GM19397 (cell line): Measurements from ENCODE around the gene TNNT2.

Experiments
- ATAC-seq: cut with Tn5 transposase; IDR thresholded peaks from one replicate; pipeline ENCODE4 v1.9.1; 2021; ENCODE audit warnings: mild to moderate bottlenecking, moderate library complexity; ENCODE audit not compliant: unreplicated experiment

The TNNT2 gene

GRCh38 chr1:201379733-201380242, 2.3 kb upstream of the TNNT2 start:
- no peak for ATAC-seq

- ATAC-seq: no peak
Measured at GRCh38 chr1:201378804-201379203, 1.3 kb upstream of the TNNT2 start.

- no peak for ATAC-seq
Measured at GRCh38 chr1:201376464-201377374, 761 bp downstream of the TNNT2 start.

DNA sequence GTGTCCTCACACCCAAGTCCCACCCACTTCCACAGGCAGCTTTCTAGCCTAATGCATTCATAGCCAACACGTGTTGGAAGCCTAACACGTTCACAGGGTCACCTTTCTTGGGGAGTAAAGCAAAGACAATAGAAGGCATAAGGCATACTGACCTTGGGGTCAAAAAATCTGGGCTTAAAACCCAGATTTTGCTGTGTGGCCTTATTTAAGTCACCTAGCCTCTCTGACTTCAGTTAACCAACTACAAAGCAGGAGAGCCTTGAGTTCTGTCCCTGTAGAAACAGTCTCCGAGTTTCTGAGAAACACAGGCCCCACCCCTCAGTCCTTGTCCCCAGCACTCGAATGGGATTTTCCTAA, 1.4 kb downstream of the TNNT2 start:
- no peak for ATAC-seq

GRCh38 chr1:201375169-201375568, 2.3 kb downstream of the TNNT2 start:
- no peak for ATAC-seq

DNA sequence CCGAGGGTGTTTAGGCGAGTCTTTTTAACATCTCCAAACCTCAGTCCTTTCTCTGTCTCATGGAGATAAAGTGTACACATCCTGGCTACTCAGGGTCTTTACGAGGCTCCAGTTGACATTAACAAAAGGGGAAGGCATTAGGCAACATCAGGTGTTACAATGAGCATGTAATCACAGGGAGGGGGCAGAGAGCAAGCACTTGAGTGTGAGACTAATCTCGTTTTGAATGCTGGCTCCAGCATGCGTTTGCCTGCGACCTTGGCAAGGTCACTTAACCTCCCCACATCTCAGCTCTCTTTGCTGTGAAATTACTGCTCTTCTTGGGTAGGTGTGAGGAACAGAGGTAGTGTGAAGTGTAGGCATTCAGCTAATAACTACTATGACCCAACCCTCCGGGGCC, 3.1 kb downstream of the TNNT2 start:
- no peak for ATAC-seq

DNA sequence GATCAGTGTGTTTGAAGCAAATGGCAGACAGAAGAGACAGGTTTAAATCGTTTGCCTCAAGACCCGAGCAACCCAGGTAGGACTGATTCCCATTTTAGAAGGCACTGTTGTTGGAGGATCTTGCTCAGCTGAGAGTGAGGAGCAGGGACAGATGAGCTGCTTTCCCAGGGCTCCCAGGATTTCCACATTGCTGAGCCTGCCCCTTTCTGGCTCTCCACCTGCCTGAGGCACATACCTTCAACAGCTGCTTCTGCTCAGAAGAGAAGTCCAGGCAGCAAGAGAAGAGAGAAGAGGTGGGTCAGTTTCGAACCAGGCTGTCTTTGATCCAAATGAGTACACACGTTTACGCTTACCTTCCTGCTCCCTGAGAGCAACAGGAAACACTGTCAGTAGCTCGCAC, 5.7 kb downstream of the TNNT2 start:
- no peak for ATAC-seq

DNA sequence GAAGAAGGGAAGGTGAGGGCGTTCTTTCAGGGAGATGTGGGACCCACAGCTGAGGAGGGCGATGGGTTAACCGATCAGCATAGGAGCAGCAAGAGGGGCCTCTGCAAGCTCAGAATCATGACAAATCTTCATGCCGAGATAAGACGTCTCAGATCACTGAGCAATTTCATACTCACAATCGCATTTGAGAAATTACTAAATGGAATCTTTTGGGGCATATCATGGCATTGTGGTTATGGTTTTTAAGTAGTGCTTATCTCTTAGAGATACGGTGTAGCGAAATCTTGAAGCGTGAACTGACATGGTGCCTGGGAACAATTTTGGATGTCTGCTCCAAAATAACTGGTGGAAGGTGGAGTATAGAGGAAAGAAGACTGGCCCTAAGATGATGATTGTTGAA, 6.2 kb downstream of the TNNT2 start:
- ATAC-seq: no peak

- ATAC-seq: no peak
Measured at GRCh38 chr1:201370500-201370899, 7.0 kb downstream of the TNNT2 start.

GRCh38 chr1:201369209-201369608, 8.3 kb downstream of the TNNT2 start:
- ATAC-seq: no peak

GRCh38 chr1:201366696-201367095, 10.8 kb downstream of the TNNT2 start:
- ATAC-seq: no peak

DNA sequence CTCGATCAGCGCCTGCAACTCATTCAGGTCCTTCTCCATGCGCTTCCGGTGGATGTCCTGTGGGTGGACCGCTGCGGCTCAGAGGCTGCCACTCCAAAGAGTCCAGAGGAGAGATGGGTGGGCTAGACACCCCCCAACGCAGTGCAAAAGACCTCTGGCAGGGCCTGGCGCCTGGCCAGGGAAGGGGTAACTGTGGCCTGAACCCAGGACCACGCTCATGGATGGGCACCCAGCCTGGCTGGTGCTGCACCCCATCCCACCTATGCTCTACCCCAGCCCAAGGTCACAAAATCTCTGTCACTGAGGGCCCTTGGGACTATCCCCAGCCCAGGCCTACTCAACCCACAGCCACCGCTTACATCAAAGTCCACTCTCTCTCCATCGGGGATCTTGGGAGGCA, 12.2 kb downstream of the TNNT2 start:
- ATAC-seq: no peak

- ATAC-seq: no peak
Measured at GRCh38 chr1:201364808-201365105, 12.7 kb downstream of the TNNT2 start.

GRCh38 chr1:201363467-201363866, 14.0 kb downstream of the TNNT2 start:
- no peak for ATAC-seq

DNA sequence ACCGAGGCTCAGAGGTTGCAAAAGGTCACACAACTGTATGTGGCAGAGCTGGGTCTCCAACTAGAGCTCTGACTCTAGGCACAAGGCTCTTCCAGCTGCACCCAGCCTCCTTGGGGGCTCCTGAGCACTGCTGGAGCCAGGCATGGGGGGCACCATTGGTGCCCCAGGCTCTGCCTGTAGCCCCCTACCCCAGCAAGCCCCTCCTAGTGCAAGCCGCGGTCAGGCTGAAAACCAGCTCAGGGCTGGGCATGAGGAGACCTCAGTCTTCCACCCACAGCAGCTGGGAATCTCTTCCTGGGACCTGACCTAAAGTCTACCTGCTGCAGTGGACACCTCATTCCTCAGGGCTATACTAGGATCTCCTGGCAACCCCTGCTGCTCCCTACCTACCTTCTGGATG, 14.6 kb downstream of the TNNT2 start:
- no peak for ATAC-seq

- ATAC-seq: no peak
Measured at GRCh38 chr1:201361652-201362504, 15.6 kb downstream of the TNNT2 start.

DNA sequence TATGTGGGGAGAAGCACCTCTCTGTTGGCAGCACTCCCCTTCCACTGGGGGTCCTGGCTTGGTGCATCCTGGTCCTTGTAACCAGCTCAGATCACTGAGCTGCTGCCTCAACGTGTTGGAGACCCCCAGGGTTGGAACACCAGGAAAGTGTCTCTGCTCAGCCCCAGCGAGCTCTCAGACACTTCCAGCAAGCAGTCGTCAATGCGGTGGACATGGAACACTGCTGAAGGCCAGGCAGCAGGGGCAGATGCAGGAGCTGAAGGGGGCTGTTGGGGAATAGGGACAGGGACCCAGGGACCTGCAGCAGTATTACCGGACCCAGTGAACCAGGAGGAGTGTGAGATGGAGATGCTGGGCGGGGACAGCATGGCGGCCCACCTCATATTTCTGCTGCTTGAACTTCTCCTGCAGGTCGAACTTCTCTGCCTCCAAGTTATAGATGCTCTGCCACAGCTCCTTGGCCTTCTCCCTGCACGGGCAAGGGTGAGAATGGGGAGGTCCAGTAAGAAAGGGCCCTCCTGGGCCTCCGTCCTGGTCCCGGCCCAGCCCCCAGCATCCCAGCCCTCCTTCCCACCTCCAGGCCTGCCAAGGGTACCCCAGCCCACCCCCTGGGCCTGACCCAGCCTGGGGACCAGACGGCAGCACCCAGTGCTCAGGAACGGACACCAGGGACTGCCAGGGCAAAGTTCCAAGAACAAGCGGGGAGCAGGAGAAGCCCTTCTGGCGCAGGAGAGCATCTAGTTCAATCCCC, 16.4 kb downstream of the TNNT2 start:
- no peak for ATAC-seq

DNA sequence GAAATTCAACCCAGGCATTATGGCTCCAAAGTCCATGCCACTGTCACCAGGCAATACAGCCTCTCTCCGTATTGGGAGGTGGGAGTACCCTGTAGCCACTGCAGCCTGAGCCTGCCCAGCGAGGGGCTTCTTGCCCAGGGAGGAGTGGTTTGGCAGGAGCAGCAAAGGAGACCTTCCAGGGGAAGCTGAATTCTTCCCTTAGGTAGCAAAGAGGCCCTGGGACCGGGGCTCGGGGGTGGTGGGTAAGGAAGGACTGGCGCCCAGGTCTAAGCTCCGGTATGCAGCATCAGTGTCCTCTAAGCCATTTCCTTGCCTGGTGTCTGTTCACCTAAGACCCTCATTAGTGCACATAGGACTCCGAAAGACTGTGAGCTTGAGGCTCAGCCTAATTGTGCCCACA, 17.0 kb downstream of the TNNT2 start:
- no peak for ATAC-seq

DNA sequence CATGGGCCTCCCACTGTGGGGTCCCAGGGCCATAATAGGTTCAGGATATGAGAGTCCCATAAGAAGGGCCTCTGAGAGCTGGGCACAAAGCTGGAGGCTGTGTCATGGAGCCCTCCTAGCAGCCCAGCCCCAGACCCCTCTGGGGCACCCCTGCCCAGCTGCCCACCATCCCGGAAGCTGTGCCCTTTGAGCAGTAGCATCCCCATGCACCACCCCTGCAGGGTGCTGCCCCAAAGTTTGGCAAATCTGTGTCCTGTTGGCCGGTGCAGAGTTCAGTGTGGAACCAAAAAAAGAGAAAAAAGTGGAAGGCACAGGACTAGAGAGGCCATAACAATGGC, 17.6 kb downstream of the TNNT2 start:
- no peak for ATAC-seq

DNA sequence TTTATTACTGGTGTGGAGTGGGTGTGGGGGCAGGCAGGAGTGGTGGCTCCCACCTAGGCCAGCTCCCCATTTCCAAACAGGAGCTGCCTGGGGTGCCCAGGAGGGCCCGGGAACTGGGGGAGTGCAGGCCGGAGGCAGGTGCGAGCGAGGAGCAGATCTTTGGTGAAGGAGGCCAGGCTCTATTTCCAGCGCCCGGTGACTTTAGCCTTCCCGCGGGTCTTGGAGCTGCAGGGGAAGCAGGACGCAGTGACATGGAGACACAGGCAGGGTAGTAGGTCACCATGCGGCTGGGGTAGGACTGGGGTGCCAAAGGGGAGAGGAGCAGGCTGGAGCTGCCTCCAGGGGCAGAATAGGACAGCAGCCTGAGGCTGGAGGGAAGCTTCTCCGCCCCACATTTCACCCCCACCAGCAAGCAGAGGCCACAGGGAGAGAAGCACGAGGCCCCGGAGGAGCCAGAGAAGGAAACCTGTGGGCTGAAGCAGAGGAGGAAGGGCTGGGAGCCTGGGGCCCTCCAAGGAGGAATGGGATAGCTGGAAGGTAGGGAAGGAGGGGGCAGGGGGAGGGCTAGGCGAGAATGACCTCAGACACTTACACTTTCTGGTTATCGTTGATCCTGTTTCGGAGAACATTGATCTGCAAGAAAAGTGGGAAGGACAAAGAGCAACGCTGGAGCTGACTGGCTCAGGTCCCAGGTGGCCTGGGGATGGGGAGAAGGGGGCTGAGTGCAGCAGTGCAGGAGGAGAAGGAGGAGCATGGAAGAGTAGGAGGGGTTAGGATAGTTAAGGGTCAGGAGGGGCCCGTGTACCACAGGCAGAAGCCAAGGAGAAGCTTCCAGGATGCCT, 18.2 kb downstream of the TNNT2 start:
- ATAC-seq: no peak

DNA sequence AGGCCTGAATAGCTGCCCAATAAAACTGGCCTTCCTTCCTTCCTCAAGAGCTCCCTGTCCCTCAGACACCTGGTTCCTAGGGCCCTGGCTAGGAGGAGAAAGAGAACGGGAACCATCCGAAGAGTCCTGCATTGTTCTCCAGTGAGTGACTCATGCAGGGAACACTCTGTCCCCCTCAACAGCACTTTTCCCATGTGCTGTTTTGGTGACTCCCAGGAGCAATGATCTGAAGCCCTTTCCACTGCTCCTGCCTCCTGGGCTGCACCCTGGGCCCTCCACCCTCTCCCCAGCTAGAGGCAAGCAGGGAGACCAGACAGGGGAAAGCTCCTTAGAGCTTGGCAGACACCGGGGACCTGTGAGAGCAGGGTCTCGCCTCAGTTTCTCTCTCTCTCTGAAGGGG, 18.9 kb downstream of the TNNT2 start:
- ATAC-seq: no peak
